Nephron progenitor cell (in vitro differentiated cells): ENCODE data around the gene AWAT1.

ENCODE experiments used
- DNase-seq: peaks from one replicate; pipeline ENCODE4 v3.0.0; 2021
- H3K27ac Mint-ChIP-seq: 2 replicates; pipeline ENCODE4 v1.8.0; 2021; ENCODE audit warnings: mild to moderate bottlenecking, moderate library complexity, mixed read lengths
- H3K27me3 Mint-ChIP-seq: 2 replicates; pipeline ENCODE4 v1.8.0; 2021; ENCODE audit warnings: mild to moderate bottlenecking, low read depth, mixed read lengths; ENCODE audit not compliant: poor library complexity
- H3K36me3 Mint-ChIP-seq: 2 replicates; pipeline ENCODE4 v1.8.0; 2021; ENCODE audit warnings: low read depth, mixed read lengths
- H3K4me1 Mint-ChIP-seq: 2 replicates; pipeline ENCODE4 v1.8.0; 2021; ENCODE audit warnings: mixed read lengths
- H3K4me3 Mint-ChIP-seq: 2 replicates; pipeline ENCODE4 v1.8.0; 2021; ENCODE audit warnings: mild to moderate bottlenecking, moderate library complexity, mixed read lengths
- H3K9me3 Mint-ChIP-seq: 2 replicates; pipeline ENCODE4 v1.8.0; 2021; ENCODE audit warnings: mild to moderate bottlenecking, moderate library complexity, mixed read lengths
- TF ChIP-seq, protein P1 (sequence below): fragments of 200-600 bp; sonication (generic); IDR thresholded peaks from 2 replicates; pipeline ENCODE4 v1.5.0; 2021; ENCODE audit warnings: antibody characterized with exemption

Gene AWAT1

DNA sequence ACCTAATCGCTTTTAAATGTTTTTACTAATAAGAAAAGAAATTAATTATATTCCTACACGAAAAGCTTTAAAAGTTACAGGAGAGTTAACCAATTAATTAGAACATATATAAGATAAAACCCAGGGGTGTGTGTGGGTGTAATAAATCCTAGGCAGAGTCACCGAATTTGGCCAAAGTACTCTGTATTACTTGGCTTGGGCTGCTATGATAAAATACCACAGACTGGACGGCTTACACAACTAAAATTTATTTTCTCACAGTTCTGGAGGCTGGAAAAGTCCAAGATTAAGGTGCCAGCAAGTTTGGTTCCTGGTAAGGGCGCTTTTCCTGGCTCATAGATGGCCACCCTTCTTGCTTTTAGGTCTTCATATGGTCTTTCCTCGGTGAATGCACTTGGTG, 10.4 kb downstream of the AWAT1 start:
- Mint-ChIP-seq H3K4me1 (no peaks in the 10 kb centered on the region), H3K27ac (no peak overlapping the region), H3K36me3 (no peaks in the 10 kb centered on the region), H3K4me3 (no peak overlapping the region), H3K27me3 (no peaks in the 10 kb centered on the region), H3K9me3 (peaks cover 25% of the 10 kb centered on the region)
- TF ChIP-seq, protein P1, sequence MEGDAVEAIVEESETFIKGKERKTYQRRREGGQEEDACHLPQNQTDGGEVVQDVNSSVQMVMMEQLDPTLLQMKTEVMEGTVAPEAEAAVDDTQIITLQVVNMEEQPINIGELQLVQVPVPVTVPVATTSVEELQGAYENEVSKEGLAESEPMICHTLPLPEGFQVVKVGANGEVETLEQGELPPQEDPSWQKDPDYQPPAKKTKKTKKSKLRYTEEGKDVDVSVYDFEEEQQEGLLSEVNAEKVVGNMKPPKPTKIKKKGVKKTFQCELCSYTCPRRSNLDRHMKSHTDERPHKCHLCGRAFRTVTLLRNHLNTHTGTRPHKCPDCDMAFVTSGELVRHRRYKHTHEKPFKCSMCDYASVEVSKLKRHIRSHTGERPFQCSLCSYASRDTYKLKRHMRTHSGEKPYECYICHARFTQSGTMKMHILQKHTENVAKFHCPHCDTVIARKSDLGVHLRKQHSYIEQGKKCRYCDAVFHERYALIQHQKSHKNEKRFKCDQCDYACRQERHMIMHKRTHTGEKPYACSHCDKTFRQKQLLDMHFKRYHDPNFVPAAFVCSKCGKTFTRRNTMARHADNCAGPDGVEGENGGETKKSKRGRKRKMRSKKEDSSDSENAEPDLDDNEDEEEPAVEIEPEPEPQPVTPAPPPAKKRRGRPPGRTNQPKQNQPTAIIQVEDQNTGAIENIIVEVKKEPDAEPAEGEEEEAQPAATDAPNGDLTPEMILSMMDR = no peak
- DNase-seq = no peak

GRCh38 chrX:70247252-70247651, 12.8 kb downstream of the AWAT1 start:
- Mint-ChIP-seq H3K27ac (no peak overlapping the region), H3K4me3 (no peak overlapping the region), H3K36me3 (no peaks in the 10 kb centered on the region), H3K4me1 (no peaks in the 10 kb centered on the region), H3K27me3 (peaks cover 4% of the 10 kb centered on the region), H3K9me3 (peaks cover 36% of the 10 kb centered on the region)
- DNase-seq = no peak
- TF ChIP-seq, protein P1 = no peak

DNA sequence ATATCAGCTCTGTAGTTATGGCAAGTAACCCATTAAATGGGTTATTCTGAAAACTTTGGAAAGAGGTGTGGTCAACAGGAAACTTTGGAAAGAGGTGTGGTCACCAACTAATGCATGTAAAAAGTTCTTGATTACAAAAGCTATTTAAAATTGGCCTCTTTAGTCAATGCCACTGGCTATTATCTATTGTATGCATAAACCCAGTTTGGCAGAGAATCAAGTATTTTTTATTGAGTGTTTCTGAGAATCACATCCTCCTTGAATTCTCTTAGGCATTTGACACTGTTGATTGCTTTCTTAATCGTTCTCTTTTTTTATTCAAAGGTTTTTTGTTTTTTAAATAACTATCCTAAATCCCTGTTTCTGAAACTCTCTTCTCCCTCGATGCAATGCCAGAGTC, 18.0 kb downstream of the AWAT1 start:
- peaks cover 12% of the 10 kb centered on the region for H3K4me1 Mint-ChIP-seq
- TF ChIP-seq, protein P1 = no peak
- peaks cover 10% of the 10 kb centered on the region for H3K27me3 Mint-ChIP-seq
- H3K27ac Mint-ChIP-seq = no peak overlapping the region
- peaks cover 7% of the 10 kb centered on the region for H3K36me3 Mint-ChIP-seq
- H3K4me3 Mint-ChIP-seq = no peak overlapping the region
- DNase-seq = no peak
- H3K9me3 Mint-ChIP-seq = peaks cover 55% of the 10 kb centered on the region

GRCh38 chrX:70253377-70254062, 19.1 kb downstream of the AWAT1 start:
- Mint-ChIP-seq H3K27me3 (peaks cover 10% of the 10 kb centered on the region), H3K36me3 (peaks cover 7% of the 10 kb centered on the region), H3K4me3 (no peak overlapping the region), H3K4me1 (peaks cover 13% of the 10 kb centered on the region), H3K27ac (no peak overlapping the region), H3K9me3 (peaks cover 56% of the 10 kb centered on the region)
- no peak for DNase-seq
- TF ChIP-seq, protein P1 = no peak

DNA sequence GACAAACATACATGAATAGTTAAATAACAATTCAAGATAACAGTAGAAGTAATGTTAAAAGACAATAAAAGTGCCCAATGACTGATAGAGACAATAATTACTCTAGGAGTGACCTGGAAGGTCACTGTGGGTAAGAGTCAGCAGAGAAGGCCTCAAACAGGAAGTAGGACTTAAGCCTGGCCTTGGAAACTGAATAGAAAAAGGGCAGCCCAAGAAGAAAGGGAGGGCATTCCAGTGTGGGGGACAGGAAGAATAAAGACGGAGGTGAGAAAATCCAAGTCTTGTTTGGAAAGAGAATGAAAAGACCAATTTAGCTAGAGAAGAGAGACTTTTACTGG, 19.6 kb downstream of the AWAT1 start:
- Mint-ChIP-seq H3K4me1 (peaks cover 13% of the 10 kb centered on the region), H3K27ac (no peak overlapping the region), H3K9me3 (peaks cover 55% of the 10 kb centered on the region), H3K27me3 (peaks cover 10% of the 10 kb centered on the region), H3K4me3 (no peak overlapping the region), H3K36me3 (peaks cover 7% of the 10 kb centered on the region)
- TF ChIP-seq, protein P1 = no peak
- DNase-seq = no peak

- H3K27ac Mint-ChIP-seq = no peak overlapping the region
- peaks cover 10% of the 10 kb centered on the region for H3K27me3 Mint-ChIP-seq
- peaks cover 57% of the 10 kb centered on the region for H3K9me3 Mint-ChIP-seq
- peaks cover 13% of the 10 kb centered on the region for H3K4me1 Mint-ChIP-seq
- no peak overlapping the region for H3K4me3 Mint-ChIP-seq
- DNase-seq = no peak
- H3K36me3 Mint-ChIP-seq = peaks cover 7% of the 10 kb centered on the region
- TF ChIP-seq, protein P1 = no peak
Observed at GRCh38 chrX:70254909-70255308, 20.5 kb downstream of the AWAT1 start.
